Osteoblast (primary cell): Measurements from ENCODE around the gene PLOD3. TPM values are rescaled to one million over a fixed set of nuclear protein-coding genes. Genes with fewer than 3 reads are reported as not detected.
"Not testable (repeated sequence)": the region's sequence is repeated elsewhere in the genome, so short reads cannot be mapped to it uniquely, and the experiment has no call there.

Experiments
- DNase-seq: peaks from one replicate; pipeline ENCODE4 v3.0.0; 2011; ENCODE audit warnings: low spot score, mixed read lengths; ENCODE audit not compliant: insufficient read length; ENCODE audit errors: missing footprints
- H2AFZ ChIP-seq: 2 replicates; pipeline ENCODE4 v1.6.0; 2011; ENCODE audit warnings: mild to moderate bottlenecking, low read length
- H3K27ac ChIP-seq: 2 replicates; pipeline ENCODE4 v1.5.1; 2011; ENCODE audit warnings: mild to moderate bottlenecking, low read depth, low read length, moderate library complexity
- H3K27me3 ChIP-seq: 2 replicates; pipeline ENCODE4 v1.6.0; 2012; ENCODE audit warnings: mild to moderate bottlenecking, control low read depth, inconsistent platforms, low read length, moderate library complexity; ENCODE audit not compliant: insufficient read depth
- H3K36me3 ChIP-seq: 2 replicates; pipeline ENCODE4 v1.5.1; 2011; ENCODE audit warnings: mild to moderate bottlenecking, low read length, control low read depth, moderate library complexity; ENCODE audit not compliant: insufficient read depth
- H3K4me1 ChIP-seq: 2 replicates; pipeline ENCODE4 v1.5.1; 2011; ENCODE audit warnings: mild to moderate bottlenecking, low read length, control low read depth, moderate library complexity; ENCODE audit not compliant: insufficient read depth
- H3K4me2 ChIP-seq: 2 replicates; pipeline ENCODE4 v1.6.0; 2011; ENCODE audit warnings: mild to moderate bottlenecking, low read length; ENCODE audit not compliant: insufficient read depth
- H3K4me3 ChIP-seq: fragments of 200-600 bp; sonication (generic); 3 replicates; pipeline ENCODE4 v1.5.1; 2012; ENCODE audit warnings: mild to moderate bottlenecking, low read length, inconsistent platforms; ENCODE audit not compliant: insufficient read depth
- H3K79me2 ChIP-seq: 2 replicates; pipeline ENCODE4 v1.6.0; 2012; ENCODE audit warnings: mild to moderate bottlenecking, low read length, control low read depth, inconsistent platforms; ENCODE audit not compliant: insufficient read depth
- H3K9me3 ChIP-seq: 2 replicates; pipeline ENCODE4 v1.5.1; 2011; ENCODE audit warnings: low read depth, low read length, control low read depth
- H4K20me1 ChIP-seq: 2 replicates; pipeline ENCODE4 v1.6.0; 2012; ENCODE audit warnings: mild to moderate bottlenecking, low read length, control low read depth; ENCODE audit not compliant: insufficient read depth
- CTCF ChIP-seq: IDR thresholded peaks from 2 replicates; pipeline ENCODE4 v1.5.1; 2011; ENCODE audit warnings: mild to moderate bottlenecking, low read depth, low read length, moderate library complexity; ENCODE audit errors: extremely low read depth
- total RNA-seq: library from RNA; depleted of rRNA; stranded (reverse); fragments of >200 nt; gene quantifications from 2 replicates; pipeline ENCODE4 v1.2.3, GENCODE V29; 2012

Gene PLOD3
- total RNA-seq, 1 donor, result 81.8 TPM

- H4K20me1 ChIP-seq, result no peaks in the 10 kb centered on the region
- no peak for TF ChIP-seq CTCF
- H3K36me3 ChIP-seq, result peaks cover 3% of the 10 kb centered on the region
- peaks cover 37% of the 10 kb centered on the region for H3K27me3 ChIP-seq
- no peak within 1 kb of the TSS for H2AFZ ChIP-seq
- no peak within 1 kb of the TSS for H3K4me3 ChIP-seq
- no peaks in the 10 kb centered on the region for H3K4me1 ChIP-seq
- H3K79me2 ChIP-seq, result no peaks in the 10 kb centered on the region
- peak; percentile 71 for DNase-seq
- no peak within 1 kb of the TSS for H3K4me2 ChIP-seq
- no peak within 1 kb of the TSS for H3K27ac ChIP-seq
- no peaks in the 10 kb centered on the region for H3K9me3 ChIP-seq
Observed at GRCh38 chr7:101200862-101201599, 16.4 kb downstream of the PLOD3 start, which contains the start of gene MOGAT3. Gene MOGAT3 (minus strand): TSS chr7:101201036. CDS start chr7:101200854, 182 bp downstream.

GRCh38 chr7:101200504-101200861, 16.9 kb downstream of the PLOD3 start:
- no peak overlapping the region for H3K27ac ChIP-seq
- no peak overlapping the region for H3K4me2 ChIP-seq
- H3K36me3 ChIP-seq, result no peaks in the 10 kb centered on the region
- TF ChIP-seq CTCF, result no peak
- no peaks in the 10 kb centered on the region for H3K4me1 ChIP-seq
- H3K9me3 ChIP-seq, result no peaks in the 10 kb centered on the region
- no peak overlapping the region for H2AFZ ChIP-seq
- H3K4me3 ChIP-seq, result no peak overlapping the region
- peak; percentile 66 for DNase-seq
- H3K79me2 ChIP-seq, result no peaks in the 10 kb centered on the region
- peaks cover 37% of the 10 kb centered on the region for H3K27me3 ChIP-seq
- H4K20me1 ChIP-seq, result no peaks in the 10 kb centered on the region

GRCh38 chr7:101199522-101199921, 17.9 kb downstream of the PLOD3 start:
- H3K4me2 ChIP-seq, H3K4me1 ChIP-seq, H3K36me3 ChIP-seq, H3K27ac ChIP-seq, H4K20me1 ChIP-seq, DNase-seq, H3K4me3 ChIP-seq, H2AFZ ChIP-seq, H3K79me2 ChIP-seq, H3K9me3 ChIP-seq: not testable (repeated sequence)
- H3K27me3 ChIP-seq, result peaks cover 37% of the 10 kb centered on the region

- Histone ChIP-seq H3K4me3 (no peak overlapping the region), H3K27ac (no peak overlapping the region), H3K36me3 (no peaks in the 10 kb centered on the region), H4K20me1 (no peaks in the 10 kb centered on the region), H3K27me3 (peaks cover 36% of the 10 kb centered on the region), H2AFZ (no peak overlapping the region), H3K4me2 (no peak overlapping the region), H3K9me3 (no peaks in the 10 kb centered on the region), H3K4me1 (no peaks in the 10 kb centered on the region), H3K79me2 (no peaks in the 10 kb centered on the region)
- peak; percentile 88 for DNase-seq
- TF ChIP-seq CTCF, result no peak
Observed at GRCh38 chr7:101198476-101198875, 18.9 kb downstream of the PLOD3 start.
